ENCODE data around the gene SEPTIN11.
"Not testable (repeated sequence)": the region's sequence is repeated elsewhere in the genome, so short reads cannot be mapped to it uniquely, and the experiment has no call there.

Gene SEPTIN11

DNA sequence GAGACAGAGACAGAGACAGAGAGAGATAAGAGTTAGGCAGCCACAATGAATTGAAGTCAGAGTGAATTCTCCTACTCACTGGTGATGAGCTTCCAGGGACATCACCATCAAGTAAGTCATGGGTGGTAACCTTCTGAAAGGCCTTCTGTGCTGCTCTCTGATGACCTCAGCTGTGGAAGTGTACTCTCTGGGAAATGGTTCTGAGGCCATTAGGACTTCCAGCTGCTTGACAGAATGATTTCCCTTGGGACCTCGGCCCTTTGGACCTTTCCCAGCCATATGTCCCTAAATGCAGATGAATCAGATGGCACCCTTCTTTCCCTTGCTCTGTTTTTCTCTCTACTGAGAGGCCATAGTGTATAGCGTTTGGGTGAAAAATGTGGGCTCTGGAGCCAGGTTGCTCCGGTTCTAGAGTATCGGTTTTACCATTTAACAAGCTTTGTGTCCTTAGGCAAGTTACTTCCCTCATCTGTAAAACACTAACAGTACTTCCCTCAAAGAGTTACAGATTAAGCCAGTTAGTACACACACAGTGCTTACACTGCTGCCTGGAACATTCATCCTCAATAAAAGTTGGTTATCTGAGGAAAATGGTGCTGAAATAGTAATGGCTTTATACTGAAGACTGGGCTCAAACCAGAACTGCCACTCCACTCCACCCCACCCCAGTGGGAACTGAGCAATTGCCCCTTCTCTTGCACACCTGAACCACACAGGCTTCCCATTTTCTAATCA, 7.6 kb downstream of the SEPTIN11 start:
- no peak for DNase-seq (ENCODE audit: low spot score)
- in situ Hi-C loops (cut with MboI; ENCODE audit: low pct_unique_long_range_greater_than_20kb, low sequenced_read_pairs, unreplicated experiment), result no loop called here

DNA sequence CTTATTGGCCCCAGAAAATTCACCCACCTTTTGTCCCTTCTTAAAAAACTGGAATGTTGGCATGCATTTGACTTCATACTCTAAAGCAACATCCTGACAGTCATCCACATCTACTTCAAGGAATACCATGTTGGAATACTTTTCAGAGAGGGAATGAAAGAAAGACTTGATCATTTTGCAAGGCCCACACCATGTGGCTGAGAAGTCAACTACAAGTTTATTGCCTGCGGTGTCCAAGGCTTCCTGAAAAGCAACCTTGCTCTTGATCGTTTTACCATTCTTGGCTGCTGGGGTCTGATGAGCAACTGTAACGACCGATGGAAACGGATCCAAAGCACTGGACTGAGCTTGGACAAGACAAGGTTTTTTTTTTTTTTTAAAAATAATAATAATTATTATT, 9.3 kb downstream of the SEPTIN11 start:
- no peak for DNase-seq (ENCODE audit: low spot score)
- TF ChIP-seq, protein P1, sequence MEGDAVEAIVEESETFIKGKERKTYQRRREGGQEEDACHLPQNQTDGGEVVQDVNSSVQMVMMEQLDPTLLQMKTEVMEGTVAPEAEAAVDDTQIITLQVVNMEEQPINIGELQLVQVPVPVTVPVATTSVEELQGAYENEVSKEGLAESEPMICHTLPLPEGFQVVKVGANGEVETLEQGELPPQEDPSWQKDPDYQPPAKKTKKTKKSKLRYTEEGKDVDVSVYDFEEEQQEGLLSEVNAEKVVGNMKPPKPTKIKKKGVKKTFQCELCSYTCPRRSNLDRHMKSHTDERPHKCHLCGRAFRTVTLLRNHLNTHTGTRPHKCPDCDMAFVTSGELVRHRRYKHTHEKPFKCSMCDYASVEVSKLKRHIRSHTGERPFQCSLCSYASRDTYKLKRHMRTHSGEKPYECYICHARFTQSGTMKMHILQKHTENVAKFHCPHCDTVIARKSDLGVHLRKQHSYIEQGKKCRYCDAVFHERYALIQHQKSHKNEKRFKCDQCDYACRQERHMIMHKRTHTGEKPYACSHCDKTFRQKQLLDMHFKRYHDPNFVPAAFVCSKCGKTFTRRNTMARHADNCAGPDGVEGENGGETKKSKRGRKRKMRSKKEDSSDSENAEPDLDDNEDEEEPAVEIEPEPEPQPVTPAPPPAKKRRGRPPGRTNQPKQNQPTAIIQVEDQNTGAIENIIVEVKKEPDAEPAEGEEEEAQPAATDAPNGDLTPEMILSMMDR (IDR thresholded peaks at IDR 0.05; ENCODE audit: extremely low read depth, insufficient read depth, missing control alignments), result no peak

More for the DNA sequence above, 7.6 kb downstream of the SEPTIN11 start:
- TF ChIP-seq, protein P1 (IDR thresholded peaks at IDR 0.05; ENCODE audit: extremely low read depth, insufficient read depth, missing control alignments), result no peak

DNA sequence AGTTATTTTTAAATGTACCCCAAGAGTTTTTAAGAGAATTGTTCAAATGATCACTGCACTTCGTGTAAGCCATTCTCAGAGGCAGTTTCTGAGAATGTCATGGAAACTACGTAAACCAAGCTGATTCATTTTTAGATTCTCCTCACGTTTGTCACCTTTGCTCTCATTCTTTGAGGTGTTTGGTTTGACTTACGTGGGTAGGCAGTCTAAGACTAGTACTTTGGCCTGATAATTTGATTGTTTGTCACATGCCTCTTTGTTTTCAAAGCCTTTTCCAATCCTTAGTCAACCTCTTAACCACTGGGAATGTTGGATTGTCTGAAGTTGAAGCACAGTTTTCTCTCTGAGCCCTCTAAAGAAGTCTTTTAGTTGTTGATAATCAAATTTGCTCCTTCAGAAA, 10.5 kb downstream of the SEPTIN11 start:
- DNase-seq (ENCODE audit: low spot score), result peak; percentile 64
- TF ChIP-seq, protein P1 (IDR thresholded peaks at IDR 0.05; ENCODE audit: extremely low read depth, insufficient read depth, missing control alignments), result no peak
- in situ Hi-C loops (cut with MboI; ENCODE audit: low pct_unique_long_range_greater_than_20kb, low sequenced_read_pairs, unreplicated experiment), result no loop called here

More for the DNA sequence above, 9.3 kb downstream of the SEPTIN11 start:
- in situ Hi-C loops (cut with MboI; ENCODE audit: low pct_unique_long_range_greater_than_20kb, low sequenced_read_pairs, unreplicated experiment), result no loop called here

DNA sequence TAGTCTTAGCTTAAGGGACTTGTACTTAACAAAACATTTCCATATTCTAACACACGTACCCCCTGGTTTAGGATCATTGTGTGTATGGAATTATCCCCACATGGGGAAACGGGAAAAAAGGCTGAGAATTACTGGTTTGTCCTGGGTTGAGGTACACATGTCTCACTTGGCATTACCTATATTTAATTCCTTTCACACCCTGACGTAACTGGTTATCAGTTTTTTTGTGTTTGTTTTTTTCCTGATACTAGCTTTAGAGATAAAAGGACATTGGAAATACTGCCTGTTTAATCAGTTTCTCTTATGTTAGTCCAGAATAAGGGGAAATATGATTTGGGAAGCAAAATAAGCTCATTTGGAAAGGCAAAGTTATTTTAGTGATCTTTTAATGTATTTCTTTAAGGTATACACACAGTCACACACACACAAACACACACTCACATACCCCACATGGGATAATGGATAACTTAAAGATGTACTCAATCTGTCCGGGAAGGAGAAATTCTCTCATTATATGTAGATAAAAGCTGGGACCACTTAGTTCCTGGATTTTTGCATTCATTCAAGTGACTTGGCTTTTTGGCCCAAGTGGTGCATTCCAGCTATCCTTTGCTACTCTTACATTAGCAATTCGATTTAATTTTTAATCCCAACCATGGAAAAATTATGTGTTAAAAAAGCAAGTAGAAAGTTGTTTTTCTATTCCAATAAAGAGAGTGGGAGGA, 13.0 kb downstream of the SEPTIN11 start:
- TF ChIP-seq, protein P1 (IDR thresholded peaks at IDR 0.05; ENCODE audit: extremely low read depth, insufficient read depth, missing control alignments), result no peak
- DNase-seq (ENCODE audit: low spot score), result no peak
- in situ Hi-C loops (cut with MboI; ENCODE audit: low pct_unique_long_range_greater_than_20kb, low sequenced_read_pairs, unreplicated experiment), result no loop called here

DNA sequence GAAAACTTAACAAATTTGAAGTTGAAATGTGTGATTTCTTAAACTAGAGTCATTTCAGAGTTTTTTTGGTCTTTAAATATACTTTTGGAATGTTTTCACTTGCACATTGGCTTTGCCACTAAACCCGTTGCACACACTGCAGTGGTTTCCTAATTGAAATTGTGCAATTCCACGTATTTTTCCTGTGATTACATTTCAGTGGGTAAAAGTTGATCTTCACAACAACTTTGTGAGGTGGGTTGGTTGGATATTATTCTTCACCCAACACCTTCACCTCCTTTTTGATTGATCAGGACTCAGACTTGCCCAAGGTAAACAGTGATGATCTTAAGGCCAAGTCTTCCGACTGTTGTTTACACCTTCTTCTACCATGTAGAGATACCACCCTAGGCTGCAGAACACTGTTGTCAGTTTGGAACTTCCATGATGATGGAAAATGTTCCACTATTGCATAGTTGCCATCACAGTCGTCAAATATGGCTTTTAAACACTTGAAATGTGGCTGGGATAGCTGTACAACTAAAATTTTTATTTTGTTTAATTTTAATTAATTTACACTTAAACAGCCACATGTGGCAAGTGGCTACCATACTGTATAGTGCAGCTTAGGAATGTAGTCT, 13.7 kb downstream of the SEPTIN11 start:
- in situ Hi-C loops (cut with MboI; ENCODE audit: low pct_unique_long_range_greater_than_20kb, low sequenced_read_pairs, unreplicated experiment), result no loop called here
- TF ChIP-seq, protein P1 (IDR thresholded peaks at IDR 0.05; ENCODE audit: extremely low read depth, insufficient read depth, missing control alignments), result no peak
- no peak for DNase-seq (ENCODE audit: low spot score)

DNA sequence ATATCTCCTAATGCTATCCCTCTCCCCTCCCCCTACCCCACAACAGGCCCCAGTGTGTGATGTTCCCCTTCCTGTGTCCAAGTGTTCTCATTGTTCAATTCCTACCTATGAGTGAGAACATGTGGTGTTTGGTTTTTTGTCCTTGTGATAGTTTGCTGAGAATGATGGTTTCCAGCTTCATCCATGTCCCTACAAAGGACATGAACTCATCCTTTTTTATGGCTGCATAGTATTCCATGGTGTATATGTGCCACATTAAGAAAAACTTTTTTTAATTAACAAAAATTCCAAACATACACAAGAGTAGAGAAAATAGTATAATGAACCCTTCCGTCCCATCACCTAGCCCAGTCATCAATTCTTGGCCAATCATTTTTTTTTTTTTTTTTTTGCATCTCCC, 14.4 kb downstream of the SEPTIN11 start:
- in situ Hi-C loops (cut with MboI; ENCODE audit: low pct_unique_long_range_greater_than_20kb, low sequenced_read_pairs, unreplicated experiment); DNase-seq (ENCODE audit: low spot score): not testable (repeated sequence)

DNA sequence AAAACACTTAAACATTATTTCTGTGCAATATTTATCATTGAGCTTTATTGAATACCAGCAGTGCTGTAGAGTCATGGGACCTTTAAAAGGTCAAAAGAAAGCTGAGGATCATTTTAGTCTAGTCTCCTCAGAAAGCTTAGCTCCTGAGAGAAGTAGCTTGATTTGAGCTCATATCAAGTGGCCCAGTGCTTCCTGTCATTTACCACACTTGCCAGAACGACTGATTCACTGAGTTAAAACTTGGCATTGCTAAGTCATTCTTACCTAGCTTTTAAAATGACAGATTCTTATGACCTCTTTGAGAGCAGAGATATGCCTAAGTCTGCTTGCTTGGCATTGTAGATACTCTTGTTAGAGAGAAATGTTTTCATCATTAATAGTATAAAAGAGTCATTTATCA, 15.2 kb downstream of the SEPTIN11 start:
- TF ChIP-seq, protein P1 (IDR thresholded peaks at IDR 0.05; ENCODE audit: extremely low read depth, insufficient read depth, missing control alignments), result no peak
- no peak for DNase-seq (ENCODE audit: low spot score)
- in situ Hi-C loops (cut with MboI; ENCODE audit: low pct_unique_long_range_greater_than_20kb, low sequenced_read_pairs, unreplicated experiment), result no loop called here
